B cell (primary cell): ENCODE measurements around the gene IFTAP. TPM values are rescaled to one million over a fixed set of nuclear protein-coding genes. Genes with fewer than 3 reads are reported as not detected.

Experiments used
- ATAC-seq: fragments of 200-7000 bp; cut with Tn5 transposase; one replicate; pipeline ENCODE4 v1.10.0; 2021; ENCODE audit warnings: low read depth, mild to moderate bottlenecking, moderate number of reproducible peaks, moderate library complexity
- CTCF ChIA-PET: fragments of 350-600 bp; sonication (Branson Sonifier 250); formaldehyde crosslinking; loops from one replicate; lab custom pipeline; 2021; ENCODE audit warnings: antibody characterized with exemption, inconsistent platforms; lab: Charles Lee
- POLR2A ChIA-PET: fragments of 350-600 bp; sonication (Branson Sonifier 250); formaldehyde crosslinking; loops from one replicate; lab custom pipeline; 2021; ENCODE audit warnings: antibody characterized with exemption; lab: Charles Lee
- DNase-seq: peaks from one replicate; pipeline ENCODE4 v3.0.0; 2013
- H2AFZ ChIP-seq: 2 replicates; pipeline ENCODE4 v1.6.1; 2012; ENCODE audit warnings: mild to moderate bottlenecking, low read depth, low read length; ENCODE audit not compliant: insufficient read depth, poor library complexity, severe bottlenecking
- H3K27ac ChIP-seq, 2 donors: 1 replicate in 1 of 2; 2 replicates in 1 of 2; pipeline ENCODE4 v1.5.1; 2012 to 2013; ENCODE audit warnings: low read length in 2 of 2, mild to moderate bottlenecking in 2 of 2, moderate library complexity in 1 of 2
- H3K27me3 ChIP-seq, 4 experiments: fragments of 200-600 bp in 1 of 4; sonication (generic) in 1 of 4; replicated peaks in 1 of 4; 1 replicate in 2 of 4; 2 replicates in 2 of 4; pipeline versions ENCODE4 v1.6.1 to v1.7.0; 2013 to 2016; ENCODE audit warnings: low read length in 3 of 4, mild to moderate bottlenecking in 2 of 4, mixed read lengths in 1 of 4, moderate library complexity in 1 of 4; ENCODE audit not compliant: insufficient read depth in 4 of 4, control insufficient read depth in 3 of 4; ENCODE audit errors: control extremely low read depth in 1 of 4
- H3K36me3 ChIP-seq, 2 experiments: replicated peaks in 1 of 2; 1 replicate in 1 of 2; 2 replicates in 1 of 2; pipeline versions ENCODE4 v1.6.1 to v1.7.1; 2013; ENCODE audit warnings: low read length in 1 of 2; ENCODE audit not compliant: insufficient read depth in 2 of 2, control insufficient read depth in 1 of 2; ENCODE audit errors: control extremely low read depth in 1 of 2, extremely low read depth in 1 of 2
- H3K4me1 ChIP-seq, 2 donors: fragments of 200-600 bp in 1 of 2; sonication (generic) in 1 of 2; 1 replicate in 1 of 2; 2 replicates in 1 of 2; pipeline versions ENCODE4 v1.5.1 to v1.6.1; 2013 to 2017; ENCODE audit warnings: low read length in 2 of 2; ENCODE audit not compliant: control insufficient read depth in 2 of 2, insufficient read depth in 2 of 2
- H3K4me2 ChIP-seq: replicated peaks from 2 replicates; pipeline ENCODE3; 2012; ENCODE audit warnings: mild to moderate bottlenecking, low read depth, low read length; ENCODE audit not compliant: poor library complexity, severe bottlenecking
- H3K4me3 ChIP-seq, 5 experiments: fragments of 200-600 bp in 1 of 5; sonication (generic) in 1 of 5; 1 replicate in 3 of 5; 2 replicates in 2 of 5; pipeline versions ENCODE4 v1.5.1 to v1.7.0; 2011 to 2016; ENCODE audit warnings: low read length in 4 of 5, mild to moderate bottlenecking in 4 of 5, low read depth in 2 of 5, control low read depth in 1 of 5, moderate library complexity in 1 of 5; ENCODE audit not compliant: insufficient read depth in 1 of 5; ENCODE audit errors: control extremely low read depth in 1 of 5, extremely low read depth in 1 of 5
- H3K79me2 ChIP-seq: fragments of 200-600 bp; sonication (generic); one replicate; pipeline ENCODE4 v1.6.0; 2016; ENCODE audit warnings: low read length; ENCODE audit not compliant: control insufficient read depth, insufficient read depth
- H3K9ac ChIP-seq: fragments of 200-600 bp; sonication (generic); 2 replicates; pipeline ENCODE4 v1.6.1; 2017; ENCODE audit warnings: mild to moderate bottlenecking, low read length, moderate library complexity
- H3K9me3 ChIP-seq, 3 donors: one replicate each; pipeline versions ENCODE4 v1.6.1 to v1.7.1; 2013; ENCODE audit warnings: low read length in 2 of 3; ENCODE audit not compliant: control insufficient read depth in 2 of 3, insufficient read depth in 1 of 3; ENCODE audit errors: control extremely low read depth in 1 of 3
- H4K20me1 ChIP-seq: 2 replicates; pipeline ENCODE4 v1.6.0; 2012; ENCODE audit warnings: mild to moderate bottlenecking, low read length; ENCODE audit not compliant: insufficient read depth, control insufficient read depth, poor library complexity, severe bottlenecking
- H3K27ac Mint-ChIP-seq: one replicate; pipeline ENCODE4 v1.8.0; 2021; ENCODE audit warnings: mixed read lengths
- H3K27me3 Mint-ChIP-seq: one replicate; pipeline ENCODE4 v1.8.0; 2021; ENCODE audit warnings: mixed read lengths
- H3K4me1 Mint-ChIP-seq: one replicate; pipeline ENCODE4 v1.8.0; 2021; ENCODE audit warnings: mixed read lengths
- H3K4me3 Mint-ChIP-seq: one replicate; pipeline ENCODE4 v1.8.0; 2021; ENCODE audit warnings: mixed read lengths
- H3K9me3 Mint-ChIP-seq: one replicate; pipeline ENCODE4 v1.8.0; 2022; ENCODE audit warnings: mixed read lengths; ENCODE audit not compliant: insufficient read depth
- CTCF ChIP-seq: fragments of 200-600 bp; IDR thresholded peaks from one replicate; pipeline ENCODE4 v1.8.0; 2022; ENCODE audit warnings: antibody characterized with exemption, mild to moderate bottlenecking
- EZH2 ChIP-seq: IDR thresholded peaks from 2 replicates; pipeline ENCODE4 v1.6.1; 2012; ENCODE audit warnings: borderline replicate concordance, low read depth, mild to moderate bottlenecking, moderate library complexity, low read length; ENCODE audit not compliant: insufficient read depth, poor library complexity, severe bottlenecking
- WGBS: methylation state at CpG from one replicate; pipeline ENCODE4 v1.1.5; 2013; ENCODE audit warnings: missing lambda C conversion rate; ENCODE audit not compliant: insufficient coverage; 5-methylcytosine and 5-hydroxymethylcytosine counted together
- intact Hi-C: fragments of 100-400 bp; cut with micrococcal nuclease; formaldehyde crosslinking; loops from one replicate; pipeline ENCODE4 v1.10.0; 2022
- polyA plus RNA-seq: library from polyadenylated mRNA; depleted of rRNA; stranded (reverse); fragments of >200 nt; gene quantifications from 2 replicates; pipeline ENCODE4 v1.2.3, GENCODE V29; 2012
- total RNA-seq, 2 donors: library from RNA; stranded (reverse); fragments of 120-200 nt in 1 of 2; gene quantifications; 1 replicate in 1 of 2; 2 replicates in 1 of 2; pipeline versions ENCODE4 v1.2.3 to v1.2.4, GENCODE V29; 2013 to 2022

IFTAP gene
- total and polyA plus RNA-seq, 2 donors (not counting 1 experiment from before 2014, with no cell fraction given), result 0.31 TPM; not detected in 1

- ChIA-PET CTCF (interaction anchor here (0.6 kb wide), 1 partner anchor 54 kb away, joined by 3 read pairs; no protein-coding TSS in a partner anchor), POLR2A (no interaction called here)
- no peak for DNase-seq
- Histone ChIP-seq H3K9me3 (peaks cover 0 to 4% (median 0%) of the 10 kb centered on the region in 3 donors), H3K9ac (no peak overlapping the region), H3K36me3 (no peaks in the 10 kb centered on the region), H4K20me1 (no peaks in the 10 kb centered on the region), H3K4me3 (no peak overlapping the region), H3K79me2 (no peaks in the 10 kb centered on the region), H3K4me2 (no peak overlapping the region), H3K4me1 (peaks cover 5 to 6% of the 10 kb centered on the region in 2 donors), H3K27me3 (peaks cover 0 to 31% (median 6%) of the 10 kb centered on the region in 4 experiments), H3K27ac (no peak overlapping the region), H2AFZ (no peak overlapping the region)
- Mint-ChIP-seq H3K4me3 (no peak overlapping the region), H3K27ac (no peak overlapping the region), H3K4me1 (peaks cover 8% of the 10 kb centered on the region), H3K27me3 (peaks cover 37% of the 10 kb centered on the region), H3K9me3 (no peaks in the 10 kb centered on the region)
- intact Hi-C loops, result no loop called here
- TF ChIP-seq EZH2 (no peak), CTCF (no peak)
- no peak for ATAC-seq
- whole genome bisulfite sequencing, result 0% methylated on average over 2 of the region's 3 CpGs
Observed at GRCh38 chr11:36618363-36619047, 24.2 kb downstream of the IFTAP start.

GRCh38 chr11:36619502-36619901 lies 25.2 kb downstream of the IFTAP start:
- no peak overlapping the region for H3K9ac ChIP-seq
- H3K79me2 ChIP-seq, result no peaks in the 10 kb centered on the region
- Mint-ChIP-seq H3K9me3 (no peaks in the 10 kb centered on the region), H3K27ac (no peak overlapping the region), H3K27me3 (peaks cover 40% of the 10 kb centered on the region), H3K4me3 (no peak overlapping the region), H3K4me1 (peaks cover 8% of the 10 kb centered on the region)
- POLR2A ChIA-PET, result no interaction called here
- CTCF ChIA-PET, result no interaction called here
- intact Hi-C loops, result no loop called here
- no peak overlapping the region for H2AFZ ChIP-seq
- WGBS, result 0% methylated on average over 1 of the region's 5 CpGs
- no peak overlapping the region for H3K27ac ChIP-seq
- H3K4me3 ChIP-seq, result no peak overlapping the region
- no peak for DNase-seq
- no peaks in the 10 kb centered on the region for H3K36me3 ChIP-seq
- H3K4me2 ChIP-seq, result no peak overlapping the region
- peaks cover 0 to 2% (median 0%) of the 10 kb centered on the region in 3 donors for H3K9me3 ChIP-seq
- H3K27me3 ChIP-seq, result peaks cover 0 to 31% (median 6%) of the 10 kb centered on the region in 4 experiments
- no peak for TF ChIP-seq EZH2
- ATAC-seq, result no peak
- H3K4me1 ChIP-seq, result peaks cover 5 to 6% of the 10 kb centered on the region in 2 donors
- H4K20me1 ChIP-seq, result no peaks in the 10 kb centered on the region
